ENCODE measurements around the gene RAP2B. TPM values are rescaled to one million over a fixed set of nuclear protein-coding genes. Genes with fewer than 3 reads are reported as not detected.
"Not testable (repeated sequence)": the region's sequence is repeated elsewhere in the genome, so short reads cannot be mapped to it uniquely, and the experiment has no call there.

The RAP2B gene
- total RNA-seq, 1 experiment from 2014 or later: 18.2 TPM

GRCh38 chr3:153192327-153192726 is 30.3 kb downstream of the RAP2B start:
- no peak overlapping the region for H3K23ac ChIP-seq (ENCODE audit: insufficient read length, low read depth, low read length)
- H2BK20ac ChIP-seq (ENCODE audit: low read depth, low read length, poor library complexity, severe bottlenecking): no peak overlapping the region
- Mint-ChIP-seq H3K4me1 (no peaks in the 10 kb centered on the region), H3K36me3 (ENCODE audit: insufficient read depth in 1 of 3, low read depth in 3 of 3) (no peaks in the 10 kb centered on the region), H3K9me3 (no peaks in the 10 kb centered on the region), H3K27me3 (ENCODE audit: low read depth) (no peaks in the 10 kb centered on the region), H3K27ac (no peak overlapping the region), H3K4me3 (no peak overlapping the region)
- H3K27me3 ChIP-seq (ENCODE audit: insufficient read depth, low read length): no peaks in the 10 kb centered on the region
- H4K20me1 ChIP-seq (ENCODE audit: control insufficient read depth, insufficient read depth, insufficient read length): no peaks in the 10 kb centered on the region
- no peaks in the 10 kb centered on the region for H3K79me2 ChIP-seq (ENCODE audit: insufficient read depth, low read length)
- no peak overlapping the region for H4K91ac ChIP-seq (ENCODE audit: insufficient read length, low read depth, low read length)
- H3K23me2 ChIP-seq (ENCODE audit: insufficient read length, low read depth, low read length, poor library complexity, severe bottlenecking): no peaks in the 10 kb centered on the region
- DNase-seq: no peak
- H3K27ac ChIP-seq (ENCODE audit: insufficient read length, low read depth, low read length): no peak overlapping the region
- H3K9me3 ChIP-seq (ENCODE audit: control insufficient read depth, low read depth, low read length): no peaks in the 10 kb centered on the region
- no peak overlapping the region for H3K4ac ChIP-seq (ENCODE audit: low read depth, low read length)
- no peak overlapping the region for H2BK5ac ChIP-seq (ENCODE audit: insufficient read length, low read length)
- H3T11ph ChIP-seq (ENCODE audit: low read length): no peak overlapping the region
- no peak overlapping the region for H3K18ac ChIP-seq (ENCODE audit: insufficient read length, low read depth, low read length)
- H2BK12ac ChIP-seq (ENCODE audit: insufficient read length, low read depth, low read length): no peak overlapping the region
- H3K79me1 ChIP-seq (ENCODE audit: insufficient read depth, low read depth, low read length, poor library complexity, severe bottlenecking): no peaks in the 10 kb centered on the region
- no peak overlapping the region for H3K56ac ChIP-seq (ENCODE audit: insufficient read length, low read depth, low read length)
- no peak overlapping the region for H2BK15ac ChIP-seq (ENCODE audit: low read depth, low read length)
- H4K8ac ChIP-seq (replicated peaks; ENCODE audit: insufficient read length, low read depth, low read length): no peak overlapping the region
- H3K9ac ChIP-seq (ENCODE audit: extremely low read depth, insufficient read length, low read length): no peak overlapping the region
- no peak overlapping the region for H3K4me2 ChIP-seq (ENCODE audit: insufficient read depth, insufficient read length, low read length)
- no peak overlapping the region for H3K14ac ChIP-seq (ENCODE audit: insufficient read depth, low read length)
- H2AK5ac ChIP-seq (ENCODE audit: insufficient read length, low read length): no peak overlapping the region
- no peak for TF ChIP-seq CTCF (conservative IDR thresholded peaks at IDR 0.05)
- no peak overlapping the region for H4K5ac ChIP-seq (ENCODE audit: insufficient read length, low read depth, low read length)
- H2AFZ ChIP-seq (ENCODE audit: low read length): no peak overlapping the region
- H2BK120ac ChIP-seq (ENCODE audit: low read depth, low read length, poor library complexity, severe bottlenecking): no peak overlapping the region
- no peaks in the 10 kb centered on the region for H3K4me1 ChIP-seq (ENCODE audit: insufficient read depth, low read length)

GRCh38 chr3:153193786-153194476 is 31.9 kb downstream of the RAP2B start:
- H2AK5ac ChIP-seq (ENCODE audit: insufficient read length, low read length); H3K9me3 ChIP-seq (ENCODE audit: control insufficient read depth, low read depth, low read length); H2BK20ac ChIP-seq (ENCODE audit: low read depth, low read length, poor library complexity, severe bottlenecking); H3K27me3 Mint-ChIP-seq (ENCODE audit: low read depth); H3K23me2 ChIP-seq (ENCODE audit: insufficient read length, low read depth, low read length, poor library complexity, severe bottlenecking); H3T11ph ChIP-seq (ENCODE audit: low read length); H3K4me2 ChIP-seq (ENCODE audit: insufficient read depth, insufficient read length, low read length); H2BK120ac ChIP-seq (ENCODE audit: low read depth, low read length, poor library complexity, severe bottlenecking); H2AFZ ChIP-seq (ENCODE audit: low read length); H4K91ac ChIP-seq (ENCODE audit: insufficient read length, low read depth, low read length); DNase-seq; H3K18ac ChIP-seq (ENCODE audit: insufficient read length, low read depth, low read length); H3K56ac ChIP-seq (ENCODE audit: insufficient read length, low read depth, low read length); H3K4me1 Mint-ChIP-seq; H3K27ac ChIP-seq (ENCODE audit: insufficient read length, low read depth, low read length); H3K23ac ChIP-seq (ENCODE audit: insufficient read length, low read depth, low read length); H3K79me1 ChIP-seq (ENCODE audit: insufficient read depth, low read depth, low read length, poor library complexity, severe bottlenecking); H3K4me3 Mint-ChIP-seq; H4K20me1 ChIP-seq (ENCODE audit: control insufficient read depth, insufficient read depth, insufficient read length); H4K8ac ChIP-seq (replicated peaks; ENCODE audit: insufficient read length, low read depth, low read length); H3K79me2 ChIP-seq (ENCODE audit: insufficient read depth, low read length); H3K27ac Mint-ChIP-seq; H2BK12ac ChIP-seq (ENCODE audit: insufficient read length, low read depth, low read length); H3K36me3 Mint-ChIP-seq (ENCODE audit: insufficient read depth in 1 of 3, low read depth in 3 of 3); H3K4ac ChIP-seq (ENCODE audit: low read depth, low read length); H2BK5ac ChIP-seq (ENCODE audit: insufficient read length, low read length); H3K27me3 ChIP-seq (ENCODE audit: insufficient read depth, low read length); H4K5ac ChIP-seq (ENCODE audit: insufficient read length, low read depth, low read length); H3K9me3 Mint-ChIP-seq; H3K9ac ChIP-seq (ENCODE audit: extremely low read depth, insufficient read length, low read length); H3K14ac ChIP-seq (ENCODE audit: insufficient read depth, low read length); H3K4me1 ChIP-seq (ENCODE audit: insufficient read depth, low read length); H2BK15ac ChIP-seq (ENCODE audit: low read depth, low read length): not testable (repeated sequence)
- no CpG with 5 or more reads among the region's 12 CpGs for WGBS (ENCODE audit: extremely low coverage, insufficient read length, low lambda C conversion rate)

Data from H9 (cell line).